Neural crest cell (in vitro differentiated cells): ENCODE measurements around the gene FBXO31. TPM values are rescaled to one million over a fixed set of nuclear protein-coding genes. Genes with fewer than 3 reads are reported as not detected.
"Not testable (repeated sequence)": the region's sequence is repeated elsewhere in the genome, so short reads cannot be mapped to it uniquely, and the experiment has no call there.

ENCODE experiments used
- DNase-seq: peaks from one replicate; pipeline ENCODE4 v3.0.0; 2021; ENCODE audit warnings: low read depth, mixed read lengths, low spot score
- H3K27ac Mint-ChIP-seq: one replicate; pipeline ENCODE4 v1.8.0; 2021; ENCODE audit warnings: mild to moderate bottlenecking, mixed read lengths; ENCODE audit not compliant: unreplicated experiment
- H3K27me3 Mint-ChIP-seq: 2 replicates; pipeline ENCODE4 v1.8.0; 2021; ENCODE audit warnings: low read depth, mild to moderate bottlenecking, mixed read lengths
- H3K36me3 Mint-ChIP-seq: 2 replicates; pipeline ENCODE4 v1.8.0; 2021; ENCODE audit warnings: low read depth, mild to moderate bottlenecking, mixed read lengths
- H3K4me1 Mint-ChIP-seq: 2 replicates; pipeline ENCODE4 v1.8.0; 2021; ENCODE audit warnings: mixed read lengths
- H3K4me3 Mint-ChIP-seq: one replicate; pipeline ENCODE4 v1.8.0; 2021; ENCODE audit warnings: mild to moderate bottlenecking, mixed read lengths
- H3K9me3 Mint-ChIP-seq: 2 replicates; pipeline ENCODE4 v1.8.0; 2021; ENCODE audit warnings: mixed read lengths
- CTCF ChIP-seq: fragments of 200-600 bp; sonication (generic); conservative IDR thresholded peaks from 2 replicates; pipeline ENCODE4 v1.5.0; 2021; ENCODE audit warnings: antibody characterized with exemption, mild to moderate bottlenecking
- total RNA-seq: library from RNA; stranded (reverse); gene quantifications from 2 replicates; pipeline ENCODE4 v1.2.1, GENCODE V29; 2021

FBXO31 gene
- total RNA-seq, 1 donor from 2014 or later = 23.7 TPM

DNA sequence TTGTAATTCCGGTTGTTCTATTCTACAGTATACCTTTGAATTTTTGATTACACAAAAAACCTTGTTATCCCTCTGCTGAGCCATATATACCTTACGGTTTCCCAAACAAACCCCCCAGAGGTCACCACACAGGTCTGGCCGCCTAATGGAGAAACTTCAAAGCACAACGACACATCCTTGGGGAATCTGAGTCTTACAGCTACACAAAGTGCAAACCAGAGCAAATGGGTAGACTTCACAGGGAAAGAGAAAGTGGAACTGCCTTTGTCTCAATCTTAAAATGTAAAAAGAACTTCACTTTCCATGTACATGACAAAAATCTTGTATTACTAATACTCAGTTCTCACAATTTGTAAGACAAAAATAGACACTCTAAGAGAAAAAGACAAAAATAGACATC, 2.7 kb downstream of the FBXO31 start:
- peak overlapping the region; percentile 90 for H3K4me3 Mint-ChIP-seq
- H3K4me1 Mint-ChIP-seq = peaks cover 31% of the 10 kb centered on the region
- peaks cover 5% of the 10 kb centered on the region for H3K27me3 Mint-ChIP-seq
- DNase-seq = no peak
- H3K9me3 Mint-ChIP-seq = peaks cover 2% of the 10 kb centered on the region
- peaks cover 2% of the 10 kb centered on the region for H3K36me3 Mint-ChIP-seq
- no peak for TF ChIP-seq CTCF
- peak overlapping the region; percentile 20 for H3K27ac Mint-ChIP-seq

DNA sequence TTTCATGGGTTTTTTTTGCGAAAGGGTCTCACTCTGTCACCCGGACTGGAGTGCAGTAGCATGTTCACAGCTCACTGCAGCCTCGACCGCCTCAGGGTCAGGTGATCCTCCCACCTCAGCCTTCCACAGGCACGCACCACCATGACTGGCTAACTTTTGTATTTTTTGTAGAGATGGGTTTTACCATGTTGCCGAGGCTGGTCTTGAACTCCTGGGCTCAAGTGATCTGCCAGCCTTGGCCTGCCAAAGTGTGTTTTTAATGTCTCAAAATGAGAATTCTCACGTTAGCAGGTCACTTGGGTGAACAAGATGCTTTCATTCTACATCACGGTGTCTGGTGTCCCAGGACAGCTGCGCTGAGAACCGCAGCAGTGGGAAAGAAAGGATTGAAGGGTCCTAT, 3.2 kb downstream of the FBXO31 start:
- no peak overlapping the region for H3K27ac Mint-ChIP-seq

DNA sequence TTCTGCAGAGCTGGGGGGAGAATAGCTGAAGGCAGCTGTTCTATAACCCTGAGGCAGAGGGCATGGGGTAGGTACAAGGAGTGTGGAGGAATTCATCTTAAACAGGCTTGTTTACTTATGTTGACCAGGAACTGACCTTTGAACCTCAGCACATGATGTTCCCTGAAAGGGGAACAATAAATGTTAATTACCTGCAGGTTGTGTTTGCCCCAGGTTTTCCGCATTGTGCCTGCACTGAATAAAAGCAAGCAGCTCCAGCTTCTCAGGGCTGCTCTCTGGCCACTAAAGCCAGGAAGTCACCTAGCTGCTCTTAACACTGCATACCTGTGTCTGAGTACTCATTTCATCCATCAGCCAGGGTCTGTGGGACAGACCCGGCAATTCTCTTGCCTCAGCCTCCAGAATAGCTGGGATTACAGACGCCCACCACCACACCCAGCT, 4.2 kb downstream of the FBXO31 start:
- H3K27ac Mint-ChIP-seq, H3K27me3 Mint-ChIP-seq, DNase-seq, H3K36me3 Mint-ChIP-seq, H3K9me3 Mint-ChIP-seq: not testable (repeated sequence)
- Mint-ChIP-seq H3K4me3 (peak overlapping the region; percentile 23), H3K4me1 (peaks cover 38% of the 10 kb centered on the region)

More for the DNA sequence above, 3.2 kb downstream of the FBXO31 start:
- Mint-ChIP-seq H3K9me3 (peaks cover 2% of the 10 kb centered on the region), H3K36me3 (peaks cover 2% of the 10 kb centered on the region), H3K4me3 (no peak overlapping the region), H3K4me1 (peaks cover 36% of the 10 kb centered on the region), H3K27me3 (peaks cover 5% of the 10 kb centered on the region)
- no peak for TF ChIP-seq CTCF
- no peak for DNase-seq

GRCh38 chr16:87376660-87377059, 6.9 kb downstream of the FBXO31 start:
- Mint-ChIP-seq H3K9me3 (no peaks in the 10 kb centered on the region), H3K36me3 (no peaks in the 10 kb centered on the region), H3K4me1 (peaks cover 26% of the 10 kb centered on the region), H3K4me3 (peak overlapping the region; percentile 43), H3K27ac (peak overlapping the region; percentile 75), H3K27me3 (no peaks in the 10 kb centered on the region)
- no peak for TF ChIP-seq CTCF
- no peak for DNase-seq

GRCh38 chr16:87375426-87376135, 8.0 kb downstream of the FBXO31 start:
- H3K36me3 Mint-ChIP-seq = no peaks in the 10 kb centered on the region
- TF ChIP-seq CTCF = no peak
- no peak overlapping the region for H3K4me3 Mint-ChIP-seq
- H3K9me3 Mint-ChIP-seq = no peaks in the 10 kb centered on the region
- DNase-seq = no peak
- peak overlapping the region; percentile 73 for H3K27ac Mint-ChIP-seq
- H3K27me3 Mint-ChIP-seq = no peaks in the 10 kb centered on the region
- peaks cover 26% of the 10 kb centered on the region for H3K4me1 Mint-ChIP-seq

GRCh38 chr16:87374313-87374712, 9.3 kb downstream of the FBXO31 start:
- peaks cover 26% of the 10 kb centered on the region for H3K4me1 Mint-ChIP-seq
- H3K36me3 Mint-ChIP-seq = no peaks in the 10 kb centered on the region
- DNase-seq = no peak

More at GRCh38 chr16:87374313-87374712, 9.3 kb downstream of the FBXO31 start:
- TF ChIP-seq CTCF = no peak
- Mint-ChIP-seq H3K27me3 (no peaks in the 10 kb centered on the region), H3K4me3 (no peak overlapping the region), H3K27ac (no peak overlapping the region), H3K9me3 (no peaks in the 10 kb centered on the region)
